DMS114 treated with DMSO at 0.1 percent for 48 hours (cell line): Measurements from ENCODE around the gene GOLGA2.
"Not testable (repeated sequence)": the region's sequence is repeated elsewhere in the genome, so short reads cannot be mapped to it uniquely, and the experiment has no call there.

Experiments
- DNase-seq: peaks from one replicate; lab custom pipeline; 2025; ENCODE audit not compliant: unreplicated experiment; lab: John Stamatoyannopoulos, UW

The GOLGA2 gene

DNA sequence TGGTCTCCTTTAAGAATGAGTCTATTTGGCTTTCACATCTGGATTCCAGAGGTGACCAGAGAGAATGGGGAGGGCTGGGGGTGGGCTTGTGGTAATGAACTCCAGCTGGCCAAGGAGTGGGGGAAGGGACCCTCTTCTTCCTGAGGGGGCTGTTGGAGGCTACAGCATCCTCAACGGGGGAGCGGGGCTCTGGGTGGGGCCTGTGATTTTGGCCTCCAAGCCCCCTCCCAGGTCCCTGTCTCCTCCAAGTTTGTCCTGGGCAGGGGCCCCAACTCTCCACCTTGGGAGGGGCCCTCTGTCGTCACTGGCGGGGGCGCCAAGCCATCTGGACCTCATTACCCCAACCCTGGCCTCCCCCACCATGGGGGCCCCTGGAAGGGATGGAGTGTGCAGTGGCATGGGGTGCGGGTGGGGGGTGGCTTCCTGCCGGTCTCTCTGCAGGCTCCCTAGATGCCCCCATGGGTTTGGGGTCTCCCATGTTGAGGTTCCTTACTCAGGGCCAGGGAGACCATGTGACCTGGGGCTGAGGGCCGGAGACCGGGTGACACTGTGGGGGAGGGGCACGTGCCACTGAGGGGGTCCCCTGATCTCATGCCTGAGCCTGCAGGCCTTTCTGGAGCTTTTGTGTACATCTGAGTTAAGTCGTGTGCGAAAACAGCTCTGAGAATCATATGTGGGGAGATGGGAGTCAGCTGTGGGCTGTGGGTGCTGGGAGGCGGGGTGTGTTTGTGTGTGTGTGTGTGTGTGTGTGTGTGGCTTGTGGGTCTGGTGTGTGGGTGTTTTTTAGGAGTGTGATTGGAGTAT is 32.4 kb downstream of the GOLGA2 start:
- DNase-seq = no peak

DNA sequence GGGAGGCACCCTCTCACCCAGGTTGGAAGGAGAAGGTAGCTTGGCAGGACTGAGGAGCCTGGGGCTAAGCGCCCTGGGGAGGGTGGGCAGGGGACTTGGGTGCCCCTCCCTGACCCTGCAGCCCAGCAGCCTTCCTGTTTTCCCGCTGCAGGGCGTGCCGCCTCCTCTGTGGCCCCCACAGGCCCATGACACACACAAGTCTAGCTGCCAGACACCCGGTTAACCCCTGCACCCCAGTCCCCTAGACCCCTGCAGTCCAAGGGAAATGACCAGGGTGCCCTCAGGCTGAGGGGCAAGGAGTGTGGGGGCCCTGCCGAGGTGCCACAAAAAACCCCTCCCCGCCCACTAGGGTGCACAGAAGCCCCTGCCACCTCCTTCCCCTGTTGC is 33.0 kb downstream of the GOLGA2 start:
- DNase-seq = no peak

DNA sequence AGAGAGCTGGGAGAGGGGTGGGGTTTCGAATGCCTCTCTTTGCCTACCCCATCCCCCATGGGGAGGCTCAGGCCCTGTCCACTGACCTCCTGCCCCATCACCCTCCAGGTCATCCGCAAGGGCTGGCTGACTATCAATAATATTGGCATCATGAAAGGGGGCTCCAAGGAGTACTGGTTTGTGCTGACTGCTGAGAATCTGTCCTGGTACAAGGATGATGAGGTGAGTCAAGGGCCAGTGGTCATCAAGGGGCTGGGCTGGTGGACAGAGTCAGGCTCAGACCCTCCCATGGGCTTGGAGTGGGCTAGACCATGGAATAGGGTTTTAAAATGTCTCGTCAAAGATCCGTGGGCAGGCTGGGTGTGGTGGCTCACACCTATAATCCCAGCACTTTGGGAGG is 33.7 kb downstream of the GOLGA2 start:
- no peak for DNase-seq

DNA sequence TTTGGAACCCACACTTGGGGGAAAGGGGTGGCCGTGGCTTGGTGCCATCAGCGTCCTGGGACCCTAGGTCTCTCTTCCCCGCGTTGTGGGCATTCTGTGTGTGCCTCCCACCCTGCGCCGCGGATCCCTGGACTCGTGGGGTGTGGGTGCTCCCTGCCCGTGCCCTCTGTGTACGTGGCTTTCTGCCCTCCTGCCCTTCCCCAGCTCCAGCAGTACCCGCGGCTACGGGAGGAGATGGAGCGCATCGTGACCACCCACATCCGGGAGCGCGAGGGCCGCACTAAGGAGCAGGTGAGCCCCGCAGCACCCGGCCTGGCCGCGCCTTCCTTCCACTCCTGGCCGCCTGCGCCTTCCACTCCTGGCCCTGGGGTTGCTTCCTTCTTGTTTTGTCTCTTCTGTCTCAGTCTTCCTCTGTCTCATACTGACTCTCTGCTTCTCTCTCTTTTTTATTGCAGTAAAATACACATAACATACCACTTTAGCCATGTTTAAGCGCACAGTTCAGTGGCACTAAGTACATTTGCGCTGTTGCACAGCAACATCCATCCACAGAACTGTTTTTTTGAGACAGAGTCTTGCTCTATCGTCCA is 41.9 kb downstream of the GOLGA2 start:
- no peak for DNase-seq

DNA sequence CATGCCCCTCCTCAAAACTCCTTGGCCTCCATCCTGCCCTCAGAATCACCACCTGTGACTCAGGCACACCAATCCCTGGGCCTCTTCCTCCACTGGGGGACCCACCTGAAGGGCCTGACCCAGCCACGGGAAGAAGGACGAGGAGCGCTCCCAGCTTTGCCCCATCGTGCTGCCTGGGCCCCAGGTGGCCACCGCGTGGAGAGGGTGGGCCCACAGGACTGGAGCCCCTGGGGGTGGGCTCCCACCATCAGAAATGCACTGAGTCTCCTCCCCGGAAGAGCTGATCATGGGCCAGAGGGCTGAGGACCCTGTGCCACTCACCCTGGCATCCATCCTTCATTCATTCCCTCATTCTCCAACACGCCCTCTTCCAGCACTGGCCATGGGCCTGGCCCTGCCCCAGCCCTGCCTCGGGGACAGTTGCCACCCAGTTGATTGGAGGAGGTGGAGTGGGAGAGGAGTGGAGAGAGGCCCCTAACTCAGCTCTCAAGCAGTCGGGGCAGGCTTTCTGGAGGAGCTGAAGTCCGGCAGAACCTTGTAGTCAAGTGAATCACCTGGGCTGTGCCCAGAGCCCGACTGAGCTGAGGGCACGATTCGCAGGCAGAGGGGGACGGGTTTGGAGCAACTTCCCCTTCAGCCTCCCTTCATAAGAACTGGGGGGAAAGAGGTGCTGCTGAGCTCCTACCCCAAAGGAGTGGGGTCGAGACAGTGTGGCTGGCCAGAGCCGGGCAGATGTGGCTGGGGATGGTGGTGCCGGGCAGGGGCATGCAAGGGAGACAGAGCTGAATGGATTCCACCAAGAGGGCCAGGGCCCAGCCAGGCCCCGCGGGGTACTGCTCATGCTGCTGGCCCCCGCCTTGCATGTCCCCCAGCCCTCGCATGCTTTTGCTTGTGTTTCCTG is 43.0 kb downstream of the GOLGA2 start:
- no peak for DNase-seq

DNA sequence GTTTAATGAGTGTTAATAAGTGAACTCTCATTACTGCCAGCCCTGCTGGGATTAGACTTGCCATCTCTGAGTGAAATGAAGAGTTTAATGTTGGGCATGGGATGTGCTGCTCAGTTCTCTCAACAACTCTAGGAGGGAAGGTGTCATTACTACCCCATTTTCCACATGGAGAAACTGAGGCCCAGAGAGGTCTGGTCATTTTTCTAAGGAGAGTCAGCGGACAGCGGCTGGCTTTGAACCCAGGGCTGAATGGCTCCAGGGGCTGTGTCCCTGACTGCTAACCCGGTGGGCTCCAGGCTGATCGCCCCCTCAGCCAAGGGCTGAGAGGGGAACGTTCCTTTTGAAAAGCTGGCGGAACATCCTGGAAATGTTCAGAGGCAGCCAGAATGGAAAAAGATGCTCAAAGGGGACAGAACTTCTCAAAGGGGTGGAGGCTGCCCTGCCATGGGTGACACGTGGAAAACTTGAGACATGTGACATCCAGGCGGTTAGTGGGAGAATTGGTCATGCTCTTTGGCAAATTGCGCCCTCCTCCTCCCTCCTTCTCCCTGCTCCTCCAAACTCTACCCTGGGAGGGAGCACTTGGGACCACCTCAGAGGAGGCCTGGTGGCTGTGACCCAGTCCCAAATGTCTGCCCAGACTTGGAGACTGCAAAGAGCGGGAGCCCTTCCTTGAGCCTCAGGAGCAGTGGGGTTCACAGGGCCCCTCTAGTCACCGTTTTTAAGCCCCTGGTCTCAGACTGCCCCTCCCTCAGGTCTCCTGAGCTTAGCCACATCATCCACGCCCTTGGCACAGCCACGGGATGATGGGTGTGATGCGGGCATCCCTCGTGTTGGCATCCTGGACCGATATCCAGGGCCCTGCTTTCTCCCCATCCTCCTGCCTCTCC is 43.9 kb downstream of the GOLGA2 start:
- DNase-seq = no peak

DNA sequence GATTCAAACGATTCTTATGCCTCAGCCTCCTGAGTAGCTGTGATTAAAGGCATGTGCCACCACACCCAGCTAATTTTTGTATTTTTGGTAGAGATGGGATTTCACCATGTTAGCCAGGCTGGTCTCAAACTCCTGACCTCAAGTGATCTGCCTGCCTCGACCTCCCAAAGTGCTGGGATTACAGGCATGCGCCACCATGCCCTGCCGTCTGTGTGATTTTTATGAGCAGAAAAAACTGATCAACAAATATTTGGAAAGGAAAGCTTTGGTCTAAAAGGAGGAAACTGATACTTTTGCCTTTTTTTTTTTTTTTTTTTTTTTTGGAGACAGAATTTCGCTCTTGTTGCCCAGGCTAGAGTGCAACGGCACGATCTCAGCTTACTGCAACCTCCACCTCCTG is 44.9 kb downstream of the GOLGA2 start:
- not testable (repeated sequence) for DNase-seq

DNA sequence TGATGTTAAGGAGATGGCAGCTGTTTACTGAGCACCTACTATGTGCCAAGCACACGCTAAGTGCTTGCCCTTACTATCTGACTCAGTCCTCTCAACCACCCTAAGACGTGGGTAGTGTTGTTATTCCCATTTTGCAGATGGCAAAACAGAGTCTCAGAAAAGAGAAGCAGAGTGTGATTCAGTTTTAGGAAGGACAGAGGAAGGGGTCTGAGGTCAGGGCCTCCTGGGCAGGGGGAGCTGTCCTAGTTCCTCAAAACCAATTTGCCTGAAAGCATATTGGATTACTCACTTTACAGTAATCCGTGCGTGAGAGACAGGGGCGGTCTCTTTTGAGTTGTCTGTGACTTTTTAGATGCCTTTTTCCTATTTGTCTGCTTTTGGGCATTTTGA is 49.4 kb downstream of the GOLGA2 start:
- DNase-seq = no peak

DNA sequence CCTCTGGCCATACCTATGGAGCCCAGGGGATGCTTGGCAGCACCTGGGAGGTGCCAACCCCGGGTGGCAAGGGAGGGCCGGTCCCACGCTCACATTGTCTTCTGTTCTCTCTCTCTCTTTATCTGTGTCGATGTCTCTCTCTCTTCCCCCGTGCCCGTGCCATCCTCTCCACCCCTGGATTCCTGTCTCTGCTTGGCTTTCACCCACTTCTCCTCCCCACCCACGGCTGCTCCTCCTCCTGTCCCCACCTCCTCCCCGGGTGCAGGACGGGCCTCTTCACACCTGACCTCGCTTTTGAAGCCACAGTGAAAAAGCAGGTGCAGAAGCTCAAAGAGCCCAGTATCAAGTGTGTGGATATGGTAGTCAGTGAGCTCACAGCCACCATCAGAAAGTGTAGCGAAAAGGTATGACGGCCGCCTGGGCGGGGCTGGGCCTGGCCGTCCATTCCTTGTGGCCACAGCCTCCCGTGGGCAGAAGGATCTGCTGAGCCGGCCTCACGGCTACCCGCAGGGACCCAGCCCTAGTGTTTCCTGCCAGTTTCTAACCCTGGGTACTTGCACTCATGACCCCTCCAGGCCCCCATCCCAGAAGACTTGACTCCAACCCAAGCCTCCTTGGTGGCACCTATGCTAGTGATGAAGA is 49.9 kb downstream of the GOLGA2 start:
- DNase-seq = no peak

DNA sequence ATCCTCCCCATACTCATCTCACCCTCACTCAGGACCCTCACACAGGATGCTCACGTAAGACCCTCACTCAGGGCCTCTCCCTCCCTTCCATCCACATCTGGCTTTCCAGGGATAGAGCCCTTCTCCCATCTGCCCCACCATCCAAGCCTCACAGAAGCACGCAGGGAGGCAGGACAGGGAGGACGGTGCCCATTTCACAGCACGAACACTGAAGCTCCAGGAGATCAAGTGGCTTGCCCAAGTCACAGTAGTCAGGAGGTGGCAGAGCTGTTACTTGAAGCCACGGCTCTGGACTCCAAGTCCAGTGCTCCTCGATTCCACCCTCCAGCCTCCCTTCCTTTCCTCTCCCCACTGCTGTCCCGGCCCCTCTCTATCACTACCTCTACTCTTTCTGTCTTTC is 50.9 kb downstream of the GOLGA2 start:
- no peak for DNase-seq

DNA sequence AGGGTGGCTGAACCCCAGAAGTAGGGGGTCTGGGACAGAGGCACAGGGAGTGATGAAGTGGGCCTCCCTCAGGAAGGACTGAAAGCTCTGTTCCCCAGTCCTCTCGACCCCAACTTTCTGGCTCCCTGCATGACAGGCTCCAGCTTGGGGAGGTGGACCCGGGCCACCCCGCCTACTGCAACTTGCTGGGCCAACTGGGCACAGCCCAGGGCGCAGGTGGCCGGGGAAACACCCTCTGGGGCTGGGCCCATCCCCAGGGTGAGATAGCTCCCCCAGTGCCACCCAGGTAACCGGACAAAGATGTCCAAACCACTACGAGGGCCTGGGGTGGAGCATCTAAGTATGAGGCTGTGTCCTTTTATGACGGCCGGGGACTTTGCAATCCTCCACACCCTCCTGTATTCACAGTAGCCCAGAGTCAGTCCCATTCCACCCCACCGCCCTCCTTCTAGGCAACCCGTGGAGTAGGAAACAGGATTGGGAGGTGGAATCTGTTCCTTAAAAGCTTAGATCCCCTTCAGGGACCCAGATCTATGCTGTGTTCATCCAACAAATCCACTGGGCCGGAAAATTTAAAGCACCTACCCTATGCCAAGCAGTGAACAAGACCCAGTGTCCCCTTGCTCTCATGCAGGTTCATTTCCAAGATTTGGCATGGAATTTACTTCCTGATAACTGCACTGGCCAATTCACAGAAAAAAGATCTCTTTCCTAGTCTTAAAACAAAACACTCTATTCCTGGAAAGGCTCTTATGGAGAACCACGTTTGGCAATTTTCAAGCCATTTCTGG is 52.7 kb downstream of the GOLGA2 start:
- DNase-seq = no peak

DNA sequence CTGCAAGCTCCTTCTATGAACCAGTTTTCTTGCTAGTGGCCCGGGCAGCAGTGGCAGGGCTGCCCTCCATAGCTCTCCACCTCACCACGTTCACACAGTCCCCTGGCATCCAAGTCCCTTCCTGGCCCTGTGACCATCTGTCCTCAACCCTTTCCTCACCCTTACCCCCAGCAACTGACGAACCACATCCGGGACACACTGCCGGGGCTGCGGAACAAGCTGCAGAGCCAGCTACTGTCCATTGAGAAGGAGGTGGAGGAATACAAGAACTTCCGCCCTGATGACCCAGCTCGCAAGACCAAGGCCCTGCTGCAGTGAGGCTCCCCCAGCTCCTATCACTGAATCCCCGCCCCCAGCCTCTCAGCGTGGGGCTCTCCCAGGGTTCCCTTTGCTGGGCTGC is 53.8 kb downstream of the GOLGA2 start:
- DNase-seq = no peak

DNA sequence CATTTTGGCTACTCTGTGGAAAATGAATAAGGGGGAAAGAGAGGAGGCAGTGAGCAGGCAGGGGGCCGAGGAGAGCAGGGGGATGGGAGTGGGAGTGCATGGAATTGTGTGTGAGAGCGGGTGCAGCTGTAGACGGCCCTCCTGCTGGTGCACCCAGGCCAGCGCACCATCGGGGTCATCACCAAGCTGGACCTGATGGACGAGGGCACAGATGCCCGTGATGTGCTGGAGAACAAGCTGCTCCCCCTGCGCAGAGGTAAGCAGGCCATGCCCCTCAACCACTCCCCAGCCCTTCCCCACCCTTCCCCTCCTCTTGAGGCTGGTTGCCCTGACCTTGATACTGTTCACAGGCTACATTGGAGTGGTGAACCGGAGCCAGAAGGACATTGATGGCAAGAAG is 56.0 kb downstream of the GOLGA2 start:
- no peak for DNase-seq

DNA sequence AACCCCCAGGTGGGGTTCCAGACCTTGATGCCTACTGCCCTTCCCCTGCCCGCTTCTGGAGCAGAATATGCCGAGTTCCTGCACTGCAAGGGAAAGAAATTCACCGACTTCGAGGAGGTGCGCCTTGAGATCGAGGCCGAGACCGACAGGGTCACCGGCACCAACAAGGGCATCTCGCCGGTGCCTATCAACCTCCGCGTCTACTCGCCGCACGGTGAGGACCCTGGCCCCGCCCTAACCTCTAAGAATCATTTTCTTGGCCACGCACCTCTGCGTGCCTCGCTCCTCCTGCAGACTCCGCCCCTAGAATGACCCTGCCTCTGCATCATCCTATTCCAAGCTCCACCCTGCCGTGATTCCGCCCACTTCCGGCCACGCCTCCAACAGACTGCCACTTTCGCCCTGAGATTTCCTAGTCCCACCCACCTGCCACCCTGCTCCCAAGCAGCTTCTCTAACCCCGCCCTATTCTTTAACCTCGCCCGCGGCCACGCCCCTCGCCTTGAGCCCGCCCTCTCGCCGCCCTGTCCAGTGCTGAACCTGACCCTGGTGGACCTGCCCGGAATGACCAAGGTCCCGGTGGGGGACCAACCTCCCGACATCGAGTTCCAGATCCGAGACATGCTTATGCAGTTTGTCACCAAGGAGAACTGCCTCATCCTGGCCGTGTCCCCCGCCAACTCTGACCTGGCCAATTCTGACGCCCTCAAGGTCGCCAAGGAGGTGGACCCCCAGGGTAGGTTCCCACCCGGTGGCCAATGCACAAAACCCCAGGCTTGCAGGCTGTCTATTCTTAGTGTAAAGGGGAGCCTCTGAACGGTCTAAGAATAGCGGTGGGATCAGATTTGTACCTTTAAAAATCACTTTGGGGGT is 57.1 kb downstream of the GOLGA2 start:
- DNase-seq = no peak

DNA sequence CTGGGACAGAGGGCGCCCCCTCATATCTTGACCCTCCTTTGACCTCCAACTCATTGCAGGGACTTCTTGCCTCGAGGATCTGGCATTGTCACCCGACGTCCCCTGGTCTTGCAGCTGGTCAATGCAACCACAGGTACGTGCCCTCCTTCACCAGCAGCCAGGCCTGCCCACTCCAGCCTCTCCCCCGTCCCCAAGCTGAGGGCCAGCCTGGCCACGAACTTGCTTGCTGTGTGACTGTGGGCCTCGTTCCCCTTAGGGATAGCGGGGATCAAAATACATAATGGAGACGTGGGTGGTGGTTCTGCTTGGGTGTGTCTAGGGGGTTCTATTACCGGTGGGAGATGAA is 57.7 kb downstream of the GOLGA2 start:
- no peak for DNase-seq

DNA sequence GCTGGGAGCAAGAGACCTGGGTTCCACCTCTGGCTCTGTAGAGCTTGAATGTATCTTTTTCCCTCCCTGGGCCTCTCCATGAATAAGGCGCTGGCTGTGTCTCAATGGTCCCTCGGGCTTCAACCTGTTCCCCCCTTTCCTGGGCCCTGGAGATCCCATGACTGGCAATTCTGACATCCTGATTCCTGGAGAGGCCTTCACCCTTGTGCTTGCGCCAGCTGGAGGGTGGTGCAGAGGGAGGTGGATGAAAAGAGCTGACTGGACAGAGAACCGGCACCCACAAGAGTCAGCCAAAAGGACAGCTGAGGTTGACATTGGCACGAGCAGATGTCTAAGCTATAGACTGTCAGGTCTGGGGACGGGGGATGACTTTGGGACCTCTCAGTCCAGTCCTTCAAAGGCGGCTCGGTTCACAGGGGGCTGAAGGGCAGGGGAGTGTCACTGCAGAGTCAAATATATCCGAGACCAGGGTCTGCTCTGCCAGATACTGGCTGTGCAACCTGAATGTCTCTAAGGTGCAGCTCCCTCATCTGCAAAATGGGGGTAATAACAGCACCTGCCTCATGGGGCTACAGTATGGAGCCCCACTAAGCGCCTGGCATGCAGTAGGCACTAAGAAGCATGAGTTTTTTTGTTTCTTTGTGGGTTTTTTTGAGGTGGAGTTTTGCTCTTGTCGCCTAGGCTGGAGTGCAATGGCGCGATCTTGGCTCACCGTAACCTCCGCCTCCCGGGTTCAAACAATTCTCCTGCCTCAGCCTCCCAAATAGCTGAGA is 58.8 kb downstream of the GOLGA2 start:
- no peak for DNase-seq

DNA sequence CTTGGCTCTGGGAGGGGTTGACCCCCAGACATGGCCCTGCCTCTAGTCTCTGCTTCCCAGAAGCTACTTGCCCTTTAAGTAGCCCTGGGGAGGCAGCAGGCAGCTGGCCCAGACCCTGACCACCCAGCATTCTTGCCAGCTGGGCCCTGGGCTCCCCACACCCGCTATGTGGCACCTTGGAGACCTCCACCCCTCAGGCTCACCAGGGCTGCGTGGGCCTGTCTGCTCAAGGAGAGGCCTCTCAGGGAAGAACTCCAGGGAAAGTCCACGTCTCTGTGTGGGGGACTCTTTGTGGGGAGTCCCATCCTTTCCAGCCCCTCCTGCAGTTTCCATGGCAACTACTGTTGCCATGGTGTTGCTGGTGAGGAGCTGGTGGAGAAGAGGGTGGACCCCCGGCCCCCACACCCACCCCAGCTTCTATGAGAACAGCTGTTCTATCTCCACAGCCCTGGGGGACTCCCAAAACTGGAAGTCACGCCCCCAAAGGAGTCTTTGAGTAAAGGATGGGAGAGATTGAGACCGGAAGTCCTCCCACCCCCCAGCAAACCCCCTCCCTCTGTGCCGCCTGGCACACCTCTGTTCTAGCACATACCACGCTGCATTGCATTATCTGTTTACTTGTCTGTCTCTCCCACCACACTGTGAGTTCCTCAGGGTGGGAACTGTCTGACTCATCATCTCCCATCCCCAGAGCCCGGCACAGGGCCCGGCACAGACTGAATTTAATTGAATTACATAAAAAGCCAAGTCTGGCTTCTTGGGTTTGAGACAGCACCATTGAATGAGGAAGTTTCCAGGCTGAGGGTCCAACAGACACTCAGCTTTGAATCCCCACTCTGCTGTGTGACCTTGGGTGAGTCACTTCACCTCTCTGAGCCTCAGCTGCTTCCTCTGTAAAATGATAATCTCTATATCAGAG is 60.1 kb downstream of the GOLGA2 start:
- DNase-seq = no peak
